Measurements from ENCODE around the gene TSSK2.

TSSK2 gene

DNA sequence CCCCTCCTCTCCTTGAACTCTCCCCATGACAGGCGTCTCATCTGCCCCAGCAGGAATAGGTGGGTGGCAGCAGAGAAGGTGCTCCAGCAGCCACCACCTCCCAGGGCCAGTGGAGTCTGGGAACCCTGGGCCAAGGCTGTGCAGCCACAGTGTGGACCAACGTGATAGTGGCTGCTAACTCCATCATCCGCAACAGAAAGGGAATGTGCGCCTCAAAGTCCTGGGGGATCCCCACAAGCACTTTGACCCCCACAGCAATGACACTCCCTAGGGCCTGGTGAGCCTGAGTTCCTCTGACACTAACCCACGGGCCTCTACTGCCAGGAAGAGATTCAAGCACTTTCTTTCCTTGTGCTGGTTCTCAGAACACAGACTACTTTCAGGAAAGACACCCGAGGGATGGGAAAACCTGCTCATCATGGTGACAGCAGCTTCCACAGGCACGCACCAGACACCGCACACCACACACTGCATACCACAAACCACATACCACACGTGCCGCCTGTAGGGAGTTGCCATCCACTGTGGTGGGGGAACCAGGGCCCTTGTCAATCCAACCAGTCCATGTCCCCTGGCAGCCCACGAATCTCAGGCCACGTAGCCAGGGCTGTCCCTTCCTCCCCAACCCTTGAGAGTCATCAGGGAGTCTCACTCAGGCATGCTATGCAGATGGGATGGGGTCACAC, 50.8 kb downstream of the TSSK2 start:
- Histone ChIP-seq H3K36me3 (ENCODE audit: control insufficient read depth, insufficient read depth, low read length) (no peaks in the 10 kb centered on the region), H3K9me3 (ENCODE audit: control insufficient read depth, low read length) (no peaks in the 10 kb centered on the region), H3K4me3 (ENCODE audit: insufficient read depth, low read depth, low read length, poor library complexity, severe bottlenecking) (no peak overlapping the region), H3K27ac (ENCODE audit: insufficient read depth, low read length, poor library complexity, severe bottlenecking) (no peak overlapping the region), H3K27me3 (replicated peaks; ENCODE audit: control insufficient read depth, insufficient read depth, low read length, poor library complexity, severe bottlenecking) (no peaks in the 10 kb centered on the region), H3K4me1 (ENCODE audit: control insufficient read depth, insufficient read depth, low read length, poor library complexity, severe bottlenecking) (peaks cover 16% of the 10 kb centered on the region)
- DNase-seq: no peak

Data from effector memory CD4-positive, alpha-beta T cell (primary cell).